ENCODE data around the gene TCOF1.

Gene TCOF1

GRCh38 chr5:150440948-150441812, 83.7 kb downstream of the TCOF1 start:
- H3K4me3 Mint-ChIP-seq = no peak overlapping the region
- no peaks in the 10 kb centered on the region for H3K9me3 Mint-ChIP-seq
- DNase-seq (ENCODE audit: low spot score in 2 of 2) = no peak
- H3K27ac Mint-ChIP-seq = peak overlapping the region; percentile 73
- no peak for ATAC-seq (ENCODE audit: low read depth)
- H3K27me3 Mint-ChIP-seq = no peaks in the 10 kb centered on the region
- H3K36me3 Mint-ChIP-seq = peaks cover 16% of the 10 kb centered on the region
- peaks cover 7% of the 10 kb centered on the region for H3K4me1 Mint-ChIP-seq

DNA sequence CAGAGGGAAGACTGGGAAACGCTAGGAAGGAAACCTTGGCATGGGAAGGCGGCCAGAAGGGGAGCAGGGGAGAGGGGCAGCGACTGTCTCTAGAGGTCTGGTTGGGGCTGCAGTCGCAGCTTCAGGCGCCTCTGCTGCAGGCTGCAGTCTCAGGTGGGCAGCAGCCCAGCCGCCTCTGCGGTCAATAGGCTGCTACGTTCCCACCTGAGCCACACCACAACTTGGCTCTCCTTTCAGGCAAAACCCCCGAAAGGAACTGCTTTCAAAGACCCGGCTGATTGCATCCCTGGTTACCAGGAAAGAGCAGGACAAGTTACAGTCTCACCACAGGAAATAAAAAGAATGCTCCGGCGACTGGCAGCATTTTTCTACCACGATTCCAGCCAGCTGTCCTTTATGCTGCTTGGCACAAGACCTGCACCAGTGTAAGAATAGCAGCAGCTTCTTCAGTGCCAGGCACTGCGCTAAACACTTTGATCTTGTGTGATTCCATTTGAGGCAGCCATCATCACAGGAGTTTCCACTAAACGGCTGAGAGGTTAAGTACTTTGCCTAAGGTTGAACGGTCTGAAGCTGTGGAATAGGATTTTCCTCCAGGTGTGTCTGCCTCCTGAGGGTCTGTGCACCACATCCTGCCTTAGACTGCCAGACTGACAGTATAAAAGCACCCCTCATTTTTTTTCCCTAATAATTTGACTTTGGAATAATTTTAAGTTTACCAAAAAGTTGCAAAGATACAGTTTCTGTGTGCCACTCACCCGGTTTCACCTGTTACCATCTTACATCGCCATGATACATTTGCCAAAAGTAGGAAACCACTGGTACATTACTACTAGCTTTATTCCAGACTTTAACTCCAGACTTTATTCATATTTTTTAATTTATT, 84.6 kb downstream of the TCOF1 start:
- DNase-seq (ENCODE audit: low spot score in 2 of 2) (no peak), ATAC-seq (ENCODE audit: low read depth) (no peak)
- Mint-ChIP-seq H3K27me3 (no peaks in the 10 kb centered on the region), H3K36me3 (peaks cover 25% of the 10 kb centered on the region), H3K4me1 (peaks cover 7% of the 10 kb centered on the region), H3K27ac (no peak overlapping the region), H3K4me3 (no peak overlapping the region), H3K9me3 (no peaks in the 10 kb centered on the region)

GRCh38 chr5:150442699-150443080, 85.2 kb downstream of the TCOF1 start:
- Mint-ChIP-seq H3K27me3 (no peaks in the 10 kb centered on the region), H3K27ac (no peak overlapping the region), H3K4me1 (peaks cover 11% of the 10 kb centered on the region), H3K9me3 (no peaks in the 10 kb centered on the region), H3K4me3 (no peak overlapping the region), H3K36me3 (peaks cover 30% of the 10 kb centered on the region)
- DNase-seq (ENCODE audit: low spot score in 2 of 2) (no peak), ATAC-seq (ENCODE audit: low read depth) (no peak)

GRCh38 chr5:150443242-150444075, 86.0 kb downstream of the TCOF1 start:
- Mint-ChIP-seq H3K9me3 (no peaks in the 10 kb centered on the region), H3K27me3 (no peaks in the 10 kb centered on the region), H3K27ac (no peak overlapping the region), H3K36me3 (peaks cover 35% of the 10 kb centered on the region), H3K4me3 (no peak overlapping the region), H3K4me1 (peaks cover 19% of the 10 kb centered on the region)
- DNase-seq (ENCODE audit: low spot score in 2 of 2) (no peak), ATAC-seq (ENCODE audit: low read depth) (no peak)

GRCh38 chr5:150444770-150445169, 87.3 kb downstream of the TCOF1 start:
- Mint-ChIP-seq H3K36me3 (peaks cover 35% of the 10 kb centered on the region), H3K9me3 (no peaks in the 10 kb centered on the region), H3K4me3 (no peak overlapping the region), H3K27me3 (no peaks in the 10 kb centered on the region), H3K27ac (no peak overlapping the region), H3K4me1 (peaks cover 24% of the 10 kb centered on the region)
- ATAC-seq (ENCODE audit: low read depth) (no peak), DNase-seq (ENCODE audit: low spot score in 2 of 2) (no peak)

- H3K4me3 Mint-ChIP-seq = peak overlapping the region; percentile 24
- H3K27ac Mint-ChIP-seq = peak overlapping the region; percentile 28
- no peaks in the 10 kb centered on the region for H3K27me3 Mint-ChIP-seq
- H3K4me1 Mint-ChIP-seq = peaks cover 22% of the 10 kb centered on the region
- peaks cover 31% of the 10 kb centered on the region for H3K36me3 Mint-ChIP-seq
- no peaks in the 10 kb centered on the region for H3K9me3 Mint-ChIP-seq
- ATAC-seq (ENCODE audit: low read depth) = no peak
- DNase-seq (ENCODE audit: low spot score in 2 of 2) = no peak
Measured at GRCh38 chr5:150446088-150446487, 88.6 kb downstream of the TCOF1 start.

DNA sequence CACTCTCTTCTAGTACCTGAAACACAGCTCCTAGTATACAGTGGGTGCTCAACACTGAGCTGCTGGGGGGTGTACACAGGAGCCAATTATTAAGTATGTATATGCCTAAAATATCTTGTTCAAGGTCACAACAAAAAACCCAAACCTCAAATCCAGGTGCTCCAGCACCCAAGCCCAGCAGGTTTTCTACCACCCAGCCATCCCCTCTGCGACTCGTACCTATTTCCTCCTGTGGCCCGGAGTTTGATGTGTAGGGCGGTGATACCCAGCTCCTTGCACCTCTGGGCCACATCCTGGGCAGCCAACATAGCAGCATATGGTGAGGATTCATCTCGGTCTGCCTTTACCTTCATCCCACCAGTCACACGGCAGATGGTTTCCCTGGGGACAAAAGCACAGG, 89.1 kb downstream of the TCOF1 start:
- peaks cover 29% of the 10 kb centered on the region for H3K36me3 Mint-ChIP-seq
- peak overlapping the region; percentile 24 for H3K4me3 Mint-ChIP-seq

GRCh38 chr5:150447188-150447587, 89.7 kb downstream of the TCOF1 start:
- DNase-seq (ENCODE audit: low spot score in 2 of 2) (no peak), ATAC-seq (ENCODE audit: low read depth) (no peak)
- Mint-ChIP-seq H3K27me3 (no peaks in the 10 kb centered on the region), H3K27ac (no peak overlapping the region), H3K9me3 (no peaks in the 10 kb centered on the region), H3K4me3 (no peak overlapping the region), H3K4me1 (peaks cover 21% of the 10 kb centered on the region), H3K36me3 (peaks cover 29% of the 10 kb centered on the region)

More for the DNA sequence above, 89.1 kb downstream of the TCOF1 start:
- H3K4me1 Mint-ChIP-seq = peaks cover 21% of the 10 kb centered on the region
- ATAC-seq (ENCODE audit: low read depth) (no peak), DNase-seq (ENCODE audit: low spot score in 2 of 2) (no peak)
- peak overlapping the region; percentile 28 for H3K27ac Mint-ChIP-seq
- H3K9me3 Mint-ChIP-seq = no peaks in the 10 kb centered on the region
- no peaks in the 10 kb centered on the region for H3K27me3 Mint-ChIP-seq

GRCh38 chr5:150448334-150448733, 90.8 kb downstream of the TCOF1 start:
- Mint-ChIP-seq H3K4me3 (peak overlapping the region; percentile 96), H3K36me3 (peaks cover 29% of the 10 kb centered on the region), H3K27ac (peak overlapping the region; percentile 97), H3K27me3 (no peaks in the 10 kb centered on the region), H3K9me3 (no peaks in the 10 kb centered on the region), H3K4me1 (peaks cover 21% of the 10 kb centered on the region)
- DNase-seq (ENCODE audit: low spot score in 2 of 2) (no peak), ATAC-seq (ENCODE audit: low read depth) (no peak)

GRCh38 chr5:150448952-150449516, 91.5 kb downstream of the TCOF1 start:
- Mint-ChIP-seq H3K9me3 (no peaks in the 10 kb centered on the region), H3K4me3 (peak overlapping the region; percentile 96), H3K4me1 (peaks cover 21% of the 10 kb centered on the region), H3K27me3 (no peaks in the 10 kb centered on the region), H3K36me3 (peaks cover 25% of the 10 kb centered on the region), H3K27ac (peak overlapping the region; percentile 97)
- peak in 1 of 2 donors; percentile 20 for DNase-seq (ENCODE audit: low spot score in 2 of 2)
- peak; percentile 16 for ATAC-seq (ENCODE audit: low read depth)

All from memory B cell (primary cell).